ENCODE results near the gene CHD5. TPM values are rescaled to one million over a fixed set of nuclear protein-coding genes. Genes with fewer than 3 reads are reported as not detected.

The CHD5 gene
- total RNA-seq, 1 donor: under 0.01 TPM

- Histone ChIP-seq H3K4me1 (ENCODE audit: insufficient read depth, low read length) (no peaks in the 10 kb centered on the region), H3K27ac (ENCODE audit: low read depth, low read length) (no peak overlapping the region), H3K4me3 (ENCODE audit: insufficient read depth, low read length) (no peak overlapping the region), H3K79me2 (ENCODE audit: insufficient read depth, low read length) (no peaks in the 10 kb centered on the region), H3K4me2 (ENCODE audit: insufficient read depth, low read length) (no peak overlapping the region), H2AFZ (ENCODE audit: low read length) (no peak overlapping the region), H3K9me3 (ENCODE audit: low read depth, low read length) (no peaks in the 10 kb centered on the region), H3K27me3 (ENCODE audit: insufficient read depth, low read length) (no peaks in the 10 kb centered on the region), H4K20me1 (ENCODE audit: insufficient read depth, low read length) (no peaks in the 10 kb centered on the region), H3K36me3 (ENCODE audit: insufficient read depth, low read length) (no peaks in the 10 kb centered on the region)
- peak; percentile 85 for DNase-seq (ENCODE audit: insufficient read length, low spot score, missing footprints)
- TF ChIP-seq, protein P1, sequence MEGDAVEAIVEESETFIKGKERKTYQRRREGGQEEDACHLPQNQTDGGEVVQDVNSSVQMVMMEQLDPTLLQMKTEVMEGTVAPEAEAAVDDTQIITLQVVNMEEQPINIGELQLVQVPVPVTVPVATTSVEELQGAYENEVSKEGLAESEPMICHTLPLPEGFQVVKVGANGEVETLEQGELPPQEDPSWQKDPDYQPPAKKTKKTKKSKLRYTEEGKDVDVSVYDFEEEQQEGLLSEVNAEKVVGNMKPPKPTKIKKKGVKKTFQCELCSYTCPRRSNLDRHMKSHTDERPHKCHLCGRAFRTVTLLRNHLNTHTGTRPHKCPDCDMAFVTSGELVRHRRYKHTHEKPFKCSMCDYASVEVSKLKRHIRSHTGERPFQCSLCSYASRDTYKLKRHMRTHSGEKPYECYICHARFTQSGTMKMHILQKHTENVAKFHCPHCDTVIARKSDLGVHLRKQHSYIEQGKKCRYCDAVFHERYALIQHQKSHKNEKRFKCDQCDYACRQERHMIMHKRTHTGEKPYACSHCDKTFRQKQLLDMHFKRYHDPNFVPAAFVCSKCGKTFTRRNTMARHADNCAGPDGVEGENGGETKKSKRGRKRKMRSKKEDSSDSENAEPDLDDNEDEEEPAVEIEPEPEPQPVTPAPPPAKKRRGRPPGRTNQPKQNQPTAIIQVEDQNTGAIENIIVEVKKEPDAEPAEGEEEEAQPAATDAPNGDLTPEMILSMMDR (IDR thresholded peaks at IDR 0.05; ENCODE audit: extremely low read depth, low read depth, low read length): no peak
These were observed 11.1 kb downstream of the CHD5 start for GRCh38 chr1:6168947-6169586.

- Histone ChIP-seq H2AFZ (ENCODE audit: low read length) (no peak overlapping the region), H3K4me1 (ENCODE audit: insufficient read depth, low read length) (no peaks in the 10 kb centered on the region), H3K4me2 (ENCODE audit: insufficient read depth, low read length) (no peak overlapping the region), H3K9me3 (ENCODE audit: low read depth, low read length) (no peaks in the 10 kb centered on the region), H3K27ac (ENCODE audit: low read depth, low read length) (no peak overlapping the region), H3K27me3 (ENCODE audit: insufficient read depth, low read length) (no peaks in the 10 kb centered on the region), H3K36me3 (ENCODE audit: insufficient read depth, low read length) (no peaks in the 10 kb centered on the region), H4K20me1 (ENCODE audit: insufficient read depth, low read length) (no peaks in the 10 kb centered on the region), H3K79me2 (ENCODE audit: insufficient read depth, low read length) (no peaks in the 10 kb centered on the region), H3K4me3 (ENCODE audit: insufficient read depth, low read length) (no peak overlapping the region)
- DNase-seq (ENCODE audit: insufficient read length, low spot score, missing footprints): peak; percentile 66
- TF ChIP-seq, protein P1 (IDR thresholded peaks at IDR 0.05; ENCODE audit: extremely low read depth, low read depth, low read length): no peak
These were observed 12.5 kb downstream of the CHD5 start for GRCh38 chr1:6167391-6168303.

DNA sequence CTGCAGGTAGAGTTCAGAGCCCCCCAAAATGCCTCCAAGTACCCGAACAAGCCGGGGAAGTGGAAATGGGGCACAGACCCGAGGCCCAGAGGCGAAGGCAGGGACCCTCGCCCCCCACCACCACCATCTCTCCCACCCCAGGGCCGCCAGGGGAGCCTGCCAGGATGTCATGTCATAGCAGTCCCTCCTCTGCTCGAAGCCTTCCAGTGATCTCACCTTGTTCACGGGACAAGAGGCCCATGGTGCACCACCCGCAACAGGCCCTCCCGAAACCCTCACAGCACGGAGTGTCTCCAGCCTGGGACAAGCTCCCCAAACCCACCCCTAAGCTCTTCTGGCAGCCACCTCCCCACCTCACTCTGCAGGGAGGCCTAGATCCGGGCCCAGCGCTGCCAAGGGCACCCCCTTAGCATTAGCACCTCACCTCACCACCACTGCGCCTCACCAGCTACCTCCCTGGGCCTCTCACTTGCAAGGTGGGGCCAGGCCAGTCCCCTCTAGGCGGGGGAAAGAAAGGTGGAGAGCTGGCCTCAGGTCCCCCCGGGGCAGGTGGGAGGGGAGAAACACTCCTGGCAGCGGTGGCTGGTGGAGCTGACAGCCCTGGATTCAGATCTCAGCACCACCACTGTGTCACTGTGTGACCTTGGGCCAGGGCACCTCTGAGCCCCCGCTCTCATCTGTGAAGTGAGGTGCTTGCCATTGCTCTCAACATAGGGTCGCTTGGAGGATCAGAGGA is 13.3 kb downstream of the CHD5 start:
- TF ChIP-seq, protein P1 (IDR thresholded peaks at IDR 0.05; ENCODE audit: extremely low read depth, low read depth, low read length): no peak
- no peak overlapping the region for H3K4me2 ChIP-seq (ENCODE audit: insufficient read depth, low read length)
- DNase-seq (ENCODE audit: insufficient read length, low spot score, missing footprints): no peak
- no peaks in the 10 kb centered on the region for H3K36me3 ChIP-seq (ENCODE audit: insufficient read depth, low read length)
- H4K20me1 ChIP-seq (ENCODE audit: insufficient read depth, low read length): no peaks in the 10 kb centered on the region
- no peaks in the 10 kb centered on the region for H3K9me3 ChIP-seq (ENCODE audit: low read depth, low read length)
- no peak overlapping the region for H3K27ac ChIP-seq (ENCODE audit: low read depth, low read length)
- H3K4me1 ChIP-seq (ENCODE audit: insufficient read depth, low read length): no peaks in the 10 kb centered on the region
- H2AFZ ChIP-seq (ENCODE audit: low read length): no peak overlapping the region
- no peaks in the 10 kb centered on the region for H3K27me3 ChIP-seq (ENCODE audit: insufficient read depth, low read length)
- no peak overlapping the region for H3K4me3 ChIP-seq (ENCODE audit: insufficient read depth, low read length)
- no peaks in the 10 kb centered on the region for H3K79me2 ChIP-seq (ENCODE audit: insufficient read depth, low read length)

Measured in osteoblast (primary cell).